Endothelial cell of umbilical vein (primary cell): Measurements from ENCODE around the gene CLEC6A. TPM values are rescaled to one million over a fixed set of nuclear protein-coding genes. Genes with fewer than 3 reads are reported as not detected.

Experiments used
- BruUV-seq: library from RNA; stranded (reverse); fragments of 400-500 nt; replicated peaks from 2 replicates; lab custom pipeline; 2021; lab: Mats Ljungman, UMichigan
- CTCF ChIA-PET: fragments of 300-600, 350-600 bp; sonication (Branson Sonifier 250); formaldehyde crosslinking; loops from one replicate; lab custom pipeline; 2021; ENCODE audit warnings: antibody characterized with exemption, inconsistent platforms; lab: Charles Lee
- POLR2A ChIA-PET: fragments of 300-600, 350-600 bp; sonication (Branson Sonifier 250); formaldehyde crosslinking; loops from one replicate; lab custom pipeline; 2021; ENCODE audit warnings: antibody characterized with exemption, inconsistent platforms; lab: Charles Lee
- DNase-seq: peaks from one replicate; pipeline ENCODE4 v3.0.0-alpha.2; 2011; ENCODE audit warnings: low read depth, low spot score
- FAIRE-seq: peaks from 2 replicates; lab custom pipeline; 2011; peaks lifted over from hg19 to GRCh38; lab: Jason Lieb, UNC
- H2AFZ ChIP-seq: 2 replicates; pipeline ENCODE4 v1.6.0; 2012; ENCODE audit warnings: low read depth, low read length, control low read depth, inconsistent platforms
- H3K27ac ChIP-seq: 2 replicates; pipeline ENCODE4 v1.5.1; 2011; ENCODE audit warnings: low read depth, mild to moderate bottlenecking, control low read depth, low read length, moderate library complexity; ENCODE audit not compliant: insufficient read depth
- H3K27me3 ChIP-seq, 2 experiments: 2 replicates each; pipeline versions ENCODE4 v1.6.0 to v1.6.1; 2011; ENCODE audit warnings: low read length in 2 of 2, mixed read lengths in 1 of 2; ENCODE audit not compliant: control insufficient read depth in 2 of 2, insufficient read depth in 2 of 2
- H3K36me3 ChIP-seq, 2 experiments: 2 replicates in 1 of 2; 3 replicates in 1 of 2; pipeline ENCODE4 v1.5.1; 2011; ENCODE audit warnings: low read length in 2 of 2, mild to moderate bottlenecking in 1 of 2, moderate library complexity in 1 of 2; ENCODE audit not compliant: control insufficient read depth in 2 of 2, insufficient read depth in 2 of 2; ENCODE audit errors: extremely low read depth in 1 of 2
- H3K4me1 ChIP-seq: 3 replicates; pipeline ENCODE4 v1.5.1; 2011; ENCODE audit warnings: mild to moderate bottlenecking, low read length; ENCODE audit not compliant: control insufficient read depth, insufficient read depth; ENCODE audit errors: extremely low read depth
- H3K4me2 ChIP-seq: 2 replicates; pipeline ENCODE4 v1.6.1; 2011; ENCODE audit warnings: low read length, control low read depth, mixed read lengths; ENCODE audit not compliant: insufficient read depth
- H3K4me3 ChIP-seq, 3 experiments: fragments of 200-600 bp in 1 of 3; sonication (generic), shearing (Covaris generic) in 1 of 3; replicated peaks in 1 of 3; 2 replicates each; pipeline ENCODE4 v1.5.1; 2011 to 2016; ENCODE audit warnings: control low read depth in 3 of 3, low read length in 3 of 3, mild to moderate bottlenecking in 2 of 3, inconsistent platforms in 1 of 3, low read depth in 1 of 3, moderate library complexity in 1 of 3; ENCODE audit not compliant: insufficient read depth in 1 of 3
- H3K79me2 ChIP-seq: 2 replicates; pipeline ENCODE4 v1.6.0; 2012; ENCODE audit warnings: low read length, inconsistent platforms; ENCODE audit not compliant: control insufficient read depth, insufficient read depth
- H3K9ac ChIP-seq: replicated peaks from 2 replicates; pipeline ENCODE3; 2011; ENCODE audit warnings: low read length, control low read depth; ENCODE audit not compliant: insufficient read depth; ENCODE audit errors: extremely low read depth
- H3K9me1 ChIP-seq: replicated peaks from 3 replicates; pipeline ENCODE4 v1.6.0; 2011; ENCODE audit warnings: mild to moderate bottlenecking, low read length; ENCODE audit not compliant: control insufficient read depth, insufficient read depth; ENCODE audit errors: extremely low read depth
- H3K9me3 ChIP-seq: replicated peaks from 2 replicates; pipeline ENCODE4 v1.5.1; 2012; ENCODE audit warnings: low read length, inconsistent platforms; ENCODE audit not compliant: control insufficient read depth, insufficient read depth
- H4K20me1 ChIP-seq: replicated peaks from 2 replicates; pipeline ENCODE3; 2011; ENCODE audit warnings: mild to moderate bottlenecking, low read length; ENCODE audit not compliant: control insufficient read depth, insufficient read depth; ENCODE audit errors: extremely low read depth
- CTCF ChIP-seq, 2 donors: IDR thresholded peaks; 1 replicate in 1 of 2; 2 replicates in 1 of 2; pipeline ENCODE4 v1.5.1; 2011; ENCODE audit warnings: low read length in 2 of 2, mild to moderate bottlenecking in 2 of 2, moderate library complexity in 2 of 2, control low read depth in 1 of 2, inconsistent platforms in 1 of 2, low read depth in 1 of 2; ENCODE audit not compliant: insufficient read depth in 1 of 2; ENCODE audit errors: extremely low read depth in 1 of 2
- EZH2 ChIP-seq: IDR thresholded peaks from 2 replicates; pipeline ENCODE4 v1.6.1; 2012; ENCODE audit warnings: borderline replicate concordance, low read depth, mild to moderate bottlenecking, moderate library complexity, low read length, inconsistent platforms; ENCODE audit not compliant: severe bottlenecking
- FOS ChIP-seq: IDR thresholded peaks from 2 replicates; pipeline ENCODE4 v1.6.1; 2011; ENCODE audit warnings: mild to moderate bottlenecking, low read length, moderate library complexity, borderline replicate concordance; ENCODE audit not compliant: insufficient read depth
- GATA2 ChIP-seq: IDR thresholded peaks from 2 replicates; pipeline ENCODE4 v1.7.0; 2011; ENCODE audit warnings: low read depth, mild to moderate bottlenecking, moderate library complexity, mixed read lengths, low read length; ENCODE audit not compliant: insufficient read length, insufficient read depth
- JUN ChIP-seq: IDR thresholded peaks from 2 replicates; pipeline ENCODE4 v1.6.1; 2011; ENCODE audit warnings: borderline replicate concordance, low read depth; ENCODE audit not compliant: insufficient read length, insufficient read depth
- MAX ChIP-seq: IDR thresholded peaks from 2 replicates; pipeline ENCODE4 v1.6.1; 2011; ENCODE audit not compliant: insufficient read depth, insufficient read length
- MYC ChIP-seq: IDR thresholded peaks from one replicate; pipeline ENCODE4 v1.6.1; 2011; ENCODE audit warnings: mild to moderate bottlenecking, low read depth, low read length
- POLR2A ChIP-seq: IDR thresholded peaks from 2 replicates; pipeline ENCODE4 v1.6.1; 2012; ENCODE audit warnings: low read depth, mild to moderate bottlenecking, control low read depth, low read length
- POLR2AphosphoS5 ChIP-seq: IDR thresholded peaks from 2 replicates; pipeline ENCODE4 v1.6.1; 2012; ENCODE audit warnings: low read depth, mild to moderate bottlenecking, control low read depth, low read length, moderate library complexity; ENCODE audit not compliant: insufficient read depth
- dilution Hi-C: fragments of 300-500 bp; cut with MboI; formaldehyde crosslinking; loops from one replicate; pipeline ENCODE4 v1.15.0; 2019; ENCODE audit warnings: low sequenced_read_pairs; ENCODE audit not compliant: extremely low pct_ligation_motif_present
- intact Hi-C: fragments of 100-400 bp; cut with micrococcal nuclease; formaldehyde crosslinking; loops from one replicate; pipeline ENCODE4 v1.10.0; 2022
- polyA plus RNA-seq, 4 experiments: library from polyadenylated mRNA; depleted of rRNA in 3 of 4; stranded (reverse) in 3 of 4; unstranded in 1 of 4; fragments of >200 nt; gene quantifications; 2 replicates each; pipeline versions ENCODE4 v1.2.1 to v1.2.3, GENCODE V29; 2011 to 2012; ENCODE audit warnings: missing spikeins in 1 of 4
- total RNA-seq: library from RNA; stranded (reverse); gene quantifications from 2 replicates; pipeline ENCODE4 v1.2.3, GENCODE V29; 2021

Gene CLEC6A
- total and polyA plus RNA-seq, 2 donors (not counting 3 experiments of a cell fraction or from before 2014, with no cell fraction given) = not detected

GRCh38 chr12:8461426-8461825 is 5.7 kb downstream of the CLEC6A start:
- no peaks in the 10 kb centered on the region for H4K20me1 ChIP-seq
- no peak overlapping the region for H2AFZ ChIP-seq
- no peak overlapping the region for H3K4me3 ChIP-seq
- CTCF ChIA-PET = no interaction called here
- DNase-seq (no peak), FAIRE-seq (no peak)
- H3K9me1 ChIP-seq = no peaks in the 10 kb centered on the region
- H3K36me3 ChIP-seq = no peaks in the 10 kb centered on the region
- no peaks in the 10 kb centered on the region for H3K27me3 ChIP-seq
- H3K27ac ChIP-seq = no peak overlapping the region
- intact Hi-C loops (no loop called here), dilution Hi-C loops (no loop called here)
- no peaks in the 10 kb centered on the region for H3K79me2 ChIP-seq
- H3K4me1 ChIP-seq = no peaks in the 10 kb centered on the region
- TF ChIP-seq FOS = no peak
- TF ChIP-seq MAX = no peak
- TF ChIP-seq GATA2 = no peak
- no peak for TF ChIP-seq MYC
- TF ChIP-seq POLR2AphosphoS5 = no peak
- no peak for TF ChIP-seq EZH2
- no peak for TF ChIP-seq CTCF (IDR thresholded peaks at IDR 0.05; ENCODE audit: extremely low read depth in 1 of 2, insufficient read depth in 1 of 2, low read depth in 1 of 2, low read length in 2 of 2)
- TF ChIP-seq JUN = no peak
- no peak for TF ChIP-seq POLR2A
- H3K9ac ChIP-seq = no peak overlapping the region
- no peaks in the 10 kb centered on the region for H3K9me3 ChIP-seq
- H3K4me2 ChIP-seq = no peak overlapping the region
- POLR2A ChIA-PET = no interaction called here
- BruUV-seq = no TSS peak
